HG03565 (cell line): ENCODE measurements around the gene SLC25A1.

ENCODE experiments used
- ATAC-seq: cut with Tn5 transposase; IDR thresholded peaks from one replicate; pipeline ENCODE4 v1.9.1; 2021; ENCODE audit warnings: mild to moderate bottlenecking, moderate library complexity; ENCODE audit not compliant: unreplicated experiment

Gene SLC25A1

GRCh38 chr22:19126309-19127273 is 51.9 kb downstream of the SLC25A1 start:
- ATAC-seq: no peak
